H1 (cell line): ENCODE measurements around the gene CFAP100. TPM values are rescaled to one million over a fixed set of nuclear protein-coding genes. Genes with fewer than 3 reads are reported as not detected.

Experiments used
- BRCA1 ChIP-seq: IDR thresholded peaks from 2 replicates; pipeline ENCODE4 v1.6.1; 2012; ENCODE audit warnings: low read depth, low read length, improper control_type of control experiment
- CHD1 ChIP-seq: IDR thresholded peaks from 2 replicates; pipeline ENCODE4 v1.6.1; 2012; ENCODE audit warnings: low read depth, low read length, improper control_type of control experiment
- EZH2 ChIP-seq: fragments of 200-600 bp; sonication (generic); IDR thresholded peaks from 2 replicates; pipeline ENCODE4 v1.7.1; 2012; ENCODE audit warnings: low read depth, mild to moderate bottlenecking, moderate library complexity, low read length, inconsistent platforms; ENCODE audit not compliant: severe bottlenecking
- KDM1A ChIP-seq: fragments of 200-600, 300-600 bp; sonication (generic); IDR thresholded peaks from 2 replicates; pipeline ENCODE4 v1.7.1; 2016; ENCODE audit warnings: mild to moderate bottlenecking, low read length, borderline replicate concordance
- NANOG ChIP-seq: IDR thresholded peaks from 2 replicates; pipeline ENCODE4 v1.6.1; 2011; ENCODE audit warnings: low read length, low read depth, mild to moderate bottlenecking, inconsistent platforms; ENCODE audit not compliant: insufficient read depth, poor library complexity, severe bottlenecking
- NRF1 ChIP-seq: IDR thresholded peaks from 2 replicates; pipeline ENCODE4 v1.6.1; 2011; ENCODE audit warnings: mild to moderate bottlenecking, low read depth, low read length, improper control_type of control experiment
- SIRT6 ChIP-seq: IDR thresholded peaks from one replicate; pipeline ENCODE4 v1.7.1; 2012; ENCODE audit warnings: low read length, inconsistent platforms
- SUZ12 ChIP-seq: fragments of 200-600 bp; sonication (generic); IDR thresholded peaks from 2 replicates; pipeline ENCODE4 v1.6.1; 2012; ENCODE audit warnings: mild to moderate bottlenecking, inconsistent platforms, low read length, moderate library complexity, mixed read lengths
- TBP ChIP-seq: IDR thresholded peaks from 2 replicates; pipeline ENCODE4 v1.6.1; 2011; ENCODE audit warnings: low read depth, low read length, improper control_type of control experiment
- polyA plus RNA-seq, 7 experiments: library from polyadenylated mRNA; depleted of rRNA in 3 of 7; stranded (reverse) in 5 of 7; unstranded in 2 of 7; fragments of >200 nt in 5 of 7; fragments of 200-250 nt in 2 of 7; gene quantifications; 1 replicate in 5 of 7; 2 replicates in 1 of 7; 4 replicates in 1 of 7; pipeline versions ENCODE4 v1.2.1 to v1.2.3, GENCODE V29; 2011 to 2013; ENCODE audit warnings: missing spikeins in 2 of 7, mixed read lengths in 2 of 7
- total RNA-seq: library from RNA; stranded (reverse); fragmentation: NEBNext Ultra II Directional; extraction: Animal tissue kit (Norgen Biotek cat#: 25700); gene quantifications from 2 replicates; pipeline ENCODE4 v1.2.1, GENCODE V29; 2021
- TF ChIP-seq, protein P1 (sequence below): fragments of 300-600 bp; sonication (generic); IDR thresholded peaks from 2 replicates; pipeline ENCODE4 v1.7.1; 2012; ENCODE audit warnings: low read length, moderate library complexity, mild to moderate bottlenecking, inconsistent platforms; ENCODE audit not compliant: insufficient replicate concordance

CFAP100 gene
- total and polyA plus RNA-seq, 2 of the 8 experiments (the other 6 are each of a cell fraction or from before 2014, with no cell fraction given): 0.17 TPM; not detected in 1

DNA sequence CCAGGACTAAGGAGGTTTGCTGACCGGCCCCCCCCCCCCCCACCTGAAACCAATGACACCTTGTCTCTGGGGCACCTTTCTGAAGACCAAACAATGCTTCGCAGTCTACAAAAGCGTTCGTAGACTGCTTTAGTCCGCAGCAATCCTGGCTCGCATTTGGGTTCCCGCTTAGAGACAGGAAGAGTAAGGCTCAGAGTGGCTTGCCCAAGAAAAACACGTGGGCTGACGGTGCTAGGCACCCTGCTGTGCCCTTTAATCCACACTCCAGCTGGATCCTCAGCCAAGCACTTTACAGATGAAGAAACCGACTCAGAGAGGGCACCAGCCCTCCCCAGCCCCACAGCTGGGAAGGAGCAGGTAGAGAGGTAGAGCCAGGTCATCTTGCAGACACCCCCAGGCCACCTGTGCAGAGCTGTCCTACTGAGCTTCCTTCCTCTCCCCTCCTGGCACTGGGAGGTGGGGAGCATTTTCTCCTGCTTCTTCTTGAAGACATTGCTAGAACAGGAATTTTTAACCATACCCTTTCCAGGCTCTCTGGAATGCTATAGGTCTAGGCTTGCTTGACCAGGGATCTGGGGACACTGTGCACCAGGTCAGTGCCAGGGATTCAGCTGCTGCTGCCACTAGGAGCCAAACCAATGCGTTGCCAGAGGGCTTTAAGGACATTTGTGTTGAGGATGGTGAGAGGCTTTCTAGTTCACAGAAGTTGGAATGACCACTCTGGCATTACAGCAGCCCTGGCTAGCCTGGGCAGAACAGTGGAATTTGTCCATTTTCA, 36.5 kb upstream of the CFAP100 start (continued):
- TF ChIP-seq KDM1A (peak; percentile 49; the same call in 1 of the 2 replicates), TBP (no peak), SIRT6 (no peak), EZH2 (peak; percentile 25), NANOG (no peak), NRF1 (no peak), CHD1 (no peak), SUZ12 (no peak), BRCA1 (no peak)
- TF ChIP-seq, protein P1, sequence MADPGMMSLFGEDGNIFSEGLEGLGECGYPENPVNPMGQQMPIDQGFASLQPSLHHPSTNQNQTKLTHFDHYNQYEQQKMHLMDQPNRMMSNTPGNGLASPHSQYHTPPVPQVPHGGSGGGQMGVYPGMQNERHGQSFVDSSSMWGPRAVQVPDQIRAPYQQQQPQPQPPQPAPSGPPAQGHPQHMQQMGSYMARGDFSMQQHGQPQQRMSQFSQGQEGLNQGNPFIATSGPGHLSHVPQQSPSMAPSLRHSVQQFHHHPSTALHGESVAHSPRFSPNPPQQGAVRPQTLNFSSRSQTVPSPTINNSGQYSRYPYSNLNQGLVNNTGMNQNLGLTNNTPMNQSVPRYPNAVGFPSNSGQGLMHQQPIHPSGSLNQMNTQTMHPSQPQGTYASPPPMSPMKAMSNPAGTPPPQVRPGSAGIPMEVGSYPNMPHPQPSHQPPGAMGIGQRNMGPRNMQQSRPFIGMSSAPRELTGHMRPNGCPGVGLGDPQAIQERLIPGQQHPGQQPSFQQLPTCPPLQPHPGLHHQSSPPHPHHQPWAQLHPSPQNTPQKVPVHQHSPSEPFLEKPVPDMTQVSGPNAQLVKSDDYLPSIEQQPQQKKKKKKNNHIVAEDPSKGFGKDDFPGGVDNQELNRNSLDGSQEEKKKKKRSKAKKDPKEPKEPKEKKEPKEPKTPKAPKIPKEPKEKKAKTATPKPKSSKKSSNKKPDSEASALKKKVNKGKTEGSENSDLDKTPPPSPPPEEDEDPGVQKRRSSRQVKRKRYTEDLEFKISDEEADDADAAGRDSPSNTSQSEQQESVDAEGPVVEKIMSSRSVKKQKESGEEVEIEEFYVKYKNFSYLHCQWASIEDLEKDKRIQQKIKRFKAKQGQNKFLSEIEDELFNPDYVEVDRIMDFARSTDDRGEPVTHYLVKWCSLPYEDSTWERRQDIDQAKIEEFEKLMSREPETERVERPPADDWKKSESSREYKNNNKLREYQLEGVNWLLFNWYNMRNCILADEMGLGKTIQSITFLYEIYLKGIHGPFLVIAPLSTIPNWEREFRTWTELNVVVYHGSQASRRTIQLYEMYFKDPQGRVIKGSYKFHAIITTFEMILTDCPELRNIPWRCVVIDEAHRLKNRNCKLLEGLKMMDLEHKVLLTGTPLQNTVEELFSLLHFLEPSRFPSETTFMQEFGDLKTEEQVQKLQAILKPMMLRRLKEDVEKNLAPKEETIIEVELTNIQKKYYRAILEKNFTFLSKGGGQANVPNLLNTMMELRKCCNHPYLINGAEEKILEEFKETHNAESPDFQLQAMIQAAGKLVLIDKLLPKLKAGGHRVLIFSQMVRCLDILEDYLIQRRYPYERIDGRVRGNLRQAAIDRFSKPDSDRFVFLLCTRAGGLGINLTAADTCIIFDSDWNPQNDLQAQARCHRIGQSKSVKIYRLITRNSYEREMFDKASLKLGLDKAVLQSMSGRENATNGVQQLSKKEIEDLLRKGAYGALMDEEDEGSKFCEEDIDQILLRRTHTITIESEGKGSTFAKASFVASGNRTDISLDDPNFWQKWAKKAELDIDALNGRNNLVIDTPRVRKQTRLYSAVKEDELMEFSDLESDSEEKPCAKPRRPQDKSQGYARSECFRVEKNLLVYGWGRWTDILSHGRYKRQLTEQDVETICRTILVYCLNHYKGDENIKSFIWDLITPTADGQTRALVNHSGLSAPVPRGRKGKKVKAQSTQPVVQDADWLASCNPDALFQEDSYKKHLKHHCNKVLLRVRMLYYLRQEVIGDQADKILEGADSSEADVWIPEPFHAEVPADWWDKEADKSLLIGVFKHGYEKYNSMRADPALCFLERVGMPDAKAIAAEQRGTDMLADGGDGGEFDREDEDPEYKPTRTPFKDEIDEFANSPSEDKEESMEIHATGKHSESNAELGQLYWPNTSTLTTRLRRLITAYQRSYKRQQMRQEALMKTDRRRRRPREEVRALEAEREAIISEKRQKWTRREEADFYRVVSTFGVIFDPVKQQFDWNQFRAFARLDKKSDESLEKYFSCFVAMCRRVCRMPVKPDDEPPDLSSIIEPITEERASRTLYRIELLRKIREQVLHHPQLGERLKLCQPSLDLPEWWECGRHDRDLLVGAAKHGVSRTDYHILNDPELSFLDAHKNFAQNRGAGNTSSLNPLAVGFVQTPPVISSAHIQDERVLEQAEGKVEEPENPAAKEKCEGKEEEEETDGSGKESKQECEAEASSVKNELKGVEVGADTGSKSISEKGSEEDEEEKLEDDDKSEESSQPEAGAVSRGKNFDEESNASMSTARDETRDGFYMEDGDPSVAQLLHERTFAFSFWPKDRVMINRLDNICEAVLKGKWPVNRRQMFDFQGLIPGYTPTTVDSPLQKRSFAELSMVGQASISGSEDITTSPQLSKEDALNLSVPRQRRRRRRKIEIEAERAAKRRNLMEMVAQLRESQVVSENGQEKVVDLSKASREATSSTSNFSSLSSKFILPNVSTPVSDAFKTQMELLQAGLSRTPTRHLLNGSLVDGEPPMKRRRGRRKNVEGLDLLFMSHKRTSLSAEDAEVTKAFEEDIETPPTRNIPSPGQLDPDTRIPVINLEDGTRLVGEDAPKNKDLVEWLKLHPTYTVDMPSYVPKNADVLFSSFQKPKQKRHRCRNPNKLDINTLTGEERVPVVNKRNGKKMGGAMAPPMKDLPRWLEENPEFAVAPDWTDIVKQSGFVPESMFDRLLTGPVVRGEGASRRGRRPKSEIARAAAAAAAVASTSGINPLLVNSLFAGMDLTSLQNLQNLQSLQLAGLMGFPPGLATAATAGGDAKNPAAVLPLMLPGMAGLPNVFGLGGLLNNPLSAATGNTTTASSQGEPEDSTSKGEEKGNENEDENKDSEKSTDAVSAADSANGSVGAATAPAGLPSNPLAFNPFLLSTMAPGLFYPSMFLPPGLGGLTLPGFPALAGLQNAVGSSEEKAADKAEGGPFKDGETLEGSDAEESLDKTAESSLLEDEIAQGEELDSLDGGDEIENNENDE: peak; percentile 15
